Measurements from ENCODE around the gene SLIT3.

Gene SLIT3

GRCh38 chr5:168990679-168991078, 310.3 kb downstream of the SLIT3 start:
- no peak for TF ChIP-seq SPI1 (IDR thresholded peaks at IDR 0.05; ENCODE audit: low read depth, low read length)
- TF ChIP-seq POLR2A (IDR thresholded peaks at IDR 0.05; ENCODE audit: low read depth, low read length) = no peak
- no peak for TF ChIP-seq TAF1 (IDR thresholded peaks at IDR 0.05; ENCODE audit: low read depth, low read length)
- TF ChIP-seq PAX5 (IDR thresholded peaks at IDR 0.05; ENCODE audit: insufficient read depth, low read length, severe bottlenecking) = no peak
- no peak for TF ChIP-seq POU2F2 (IDR thresholded peaks at IDR 0.05; ENCODE audit: low read depth, low read length)
- TF ChIP-seq POLR2AphosphoS5 (IDR thresholded peaks at IDR 0.05; ENCODE audit: low read depth, low read length) = no peak
- no peak for FAIRE-seq
- DNase-seq (ENCODE audit: insufficient read length, low spot score) = no peak

GRCh38 chr5:168989731-168990505, 311.0 kb downstream of the SLIT3 start:
- FAIRE-seq = no peak
- TF ChIP-seq SPI1 (IDR thresholded peaks at IDR 0.05; ENCODE audit: low read depth, low read length) (peak; percentile 81), TAF1 (IDR thresholded peaks at IDR 0.05; ENCODE audit: low read depth, low read length) (no peak), POLR2AphosphoS5 (IDR thresholded peaks at IDR 0.05; ENCODE audit: low read depth, low read length) (no peak), POLR2A (IDR thresholded peaks at IDR 0.05; ENCODE audit: low read depth, low read length) (no peak), POU2F2 (IDR thresholded peaks at IDR 0.05; ENCODE audit: low read depth, low read length) (no peak), PAX5 (IDR thresholded peaks at IDR 0.05; ENCODE audit: insufficient read depth, low read length, severe bottlenecking) (no peak)
- DNase-seq (ENCODE audit: insufficient read length, low spot score) = no peak

GRCh38 chr5:168988699-168989098, 312.2 kb downstream of the SLIT3 start:
- DNase-seq (ENCODE audit: insufficient read length, low spot score) (no peak), FAIRE-seq (no peak)
- no peak for TF ChIP-seq POLR2A (IDR thresholded peaks at IDR 0.05; ENCODE audit: low read depth, low read length)
- TF ChIP-seq SPI1 (IDR thresholded peaks at IDR 0.05; ENCODE audit: low read depth, low read length) = no peak
- TF ChIP-seq POLR2AphosphoS5 (IDR thresholded peaks at IDR 0.05; ENCODE audit: low read depth, low read length) = no peak

GRCh38 chr5:168987543-168988300, 313.2 kb downstream of the SLIT3 start:
- DNase-seq (ENCODE audit: insufficient read length, low spot score) (peak; percentile 25), FAIRE-seq (peak; percentile 92)

GRCh38 chr5:168985454-168985853, 315.5 kb downstream of the SLIT3 start:
- no peak for FAIRE-seq

More at GRCh38 chr5:168987543-168988300, 313.2 kb downstream of the SLIT3 start:
- TF ChIP-seq POLR2AphosphoS5 (IDR thresholded peaks at IDR 0.05; ENCODE audit: low read depth, low read length) (no peak), PAX5 (IDR thresholded peaks at IDR 0.05; ENCODE audit: insufficient read depth, low read length, severe bottlenecking) (no peak), SPI1 (IDR thresholded peaks at IDR 0.05; ENCODE audit: low read depth, low read length) (no peak), TAF1 (IDR thresholded peaks at IDR 0.05; ENCODE audit: low read depth, low read length) (no peak), POLR2A (IDR thresholded peaks at IDR 0.05; ENCODE audit: low read depth, low read length) (no peak), POU2F2 (IDR thresholded peaks at IDR 0.05; ENCODE audit: low read depth, low read length) (no peak)

GRCh38 chr5:168984135-168984675, 316.7 kb downstream of the SLIT3 start:
- no peak for DNase-seq (ENCODE audit: insufficient read length, low spot score)
- FAIRE-seq = no peak
- TF ChIP-seq PAX5 (IDR thresholded peaks at IDR 0.05; ENCODE audit: insufficient read depth, low read length, severe bottlenecking) (no peak), POLR2A (IDR thresholded peaks at IDR 0.05; ENCODE audit: low read depth, low read length) (no peak), POLR2AphosphoS5 (IDR thresholded peaks at IDR 0.05; ENCODE audit: low read depth, low read length) (no peak), POU2F2 (IDR thresholded peaks at IDR 0.05; ENCODE audit: low read depth, low read length) (no peak), SPI1 (IDR thresholded peaks at IDR 0.05; ENCODE audit: low read depth, low read length) (no peak), TAF1 (IDR thresholded peaks at IDR 0.05; ENCODE audit: low read depth, low read length) (no peak)

More at GRCh38 chr5:168985454-168985853, 315.5 kb downstream of the SLIT3 start:
- TF ChIP-seq POLR2AphosphoS5 (IDR thresholded peaks at IDR 0.05; ENCODE audit: low read depth, low read length) = no peak
- DNase-seq (ENCODE audit: insufficient read length, low spot score) = no peak

- TF ChIP-seq POLR2AphosphoS5 (IDR thresholded peaks at IDR 0.05; ENCODE audit: low read depth, low read length) = no peak
- no peak for TF ChIP-seq SPI1 (IDR thresholded peaks at IDR 0.05; ENCODE audit: low read depth, low read length)
- TF ChIP-seq TAF1 (IDR thresholded peaks at IDR 0.05; ENCODE audit: low read depth, low read length) = no peak
- TF ChIP-seq POLR2A (IDR thresholded peaks at IDR 0.05; ENCODE audit: low read depth, low read length) = no peak
- TF ChIP-seq POU2F2 (IDR thresholded peaks at IDR 0.05; ENCODE audit: low read depth, low read length) = no peak
- TF ChIP-seq PAX5 (IDR thresholded peaks at IDR 0.05; ENCODE audit: insufficient read depth, low read length, severe bottlenecking) = no peak
- FAIRE-seq (no peak), DNase-seq (ENCODE audit: insufficient read length, low spot score) (no peak)
These were observed 321.8 kb downstream of the SLIT3 start for GRCh38 chr5:168979135-168979534.

- no peak for DNase-seq (ENCODE audit: insufficient read length, low spot score)
- FAIRE-seq = no peak
- TF ChIP-seq SPI1 (IDR thresholded peaks at IDR 0.05; ENCODE audit: low read depth, low read length) (peak; percentile 59), POLR2AphosphoS5 (IDR thresholded peaks at IDR 0.05; ENCODE audit: low read depth, low read length) (no peak), POU2F2 (IDR thresholded peaks at IDR 0.05; ENCODE audit: low read depth, low read length) (no peak), POLR2A (IDR thresholded peaks at IDR 0.05; ENCODE audit: low read depth, low read length) (no peak), TAF1 (IDR thresholded peaks at IDR 0.05; ENCODE audit: low read depth, low read length) (no peak), PAX5 (IDR thresholded peaks at IDR 0.05; ENCODE audit: insufficient read depth, low read length, severe bottlenecking) (no peak)
These were observed 322.4 kb downstream of the SLIT3 start for GRCh38 chr5:168978500-168978899.

GRCh38 chr5:168978015-168978414, 322.9 kb downstream of the SLIT3 start:
- DNase-seq (ENCODE audit: insufficient read length, low spot score) = no peak
- no peak for FAIRE-seq
- TF ChIP-seq TAF1 (IDR thresholded peaks at IDR 0.05; ENCODE audit: low read depth, low read length) (no peak), PAX5 (IDR thresholded peaks at IDR 0.05; ENCODE audit: insufficient read depth, low read length, severe bottlenecking) (no peak), POU2F2 (IDR thresholded peaks at IDR 0.05; ENCODE audit: low read depth, low read length) (no peak), POLR2AphosphoS5 (IDR thresholded peaks at IDR 0.05; ENCODE audit: low read depth, low read length) (no peak), POLR2A (IDR thresholded peaks at IDR 0.05; ENCODE audit: low read depth, low read length) (no peak), SPI1 (IDR thresholded peaks at IDR 0.05; ENCODE audit: low read depth, low read length) (no peak)

Data from GM12891 (cell line).